Nephron (organoid): Measurements from ENCODE around the gene CRYGC.

Experiments
- H3K27ac Mint-ChIP-seq, 3 experiments: 2 replicates each; pipeline ENCODE4 v1.8.0; 2020; ENCODE audit warnings: mixed read lengths in 3 of 3, mild to moderate bottlenecking in 2 of 3, moderate library complexity in 1 of 3
- H3K27me3 Mint-ChIP-seq: 2 replicates; pipeline ENCODE4 v1.8.0; 2021; ENCODE audit warnings: low read depth, mild to moderate bottlenecking, moderate library complexity, mixed read lengths
- H3K36me3 Mint-ChIP-seq: 2 replicates; pipeline ENCODE4 v1.8.0; 2020; ENCODE audit warnings: low read depth, mixed read lengths
- H3K4me1 Mint-ChIP-seq: 2 replicates; pipeline ENCODE4 v1.8.0; 2020; ENCODE audit warnings: mixed read lengths
- H3K4me3 Mint-ChIP-seq, 3 experiments: 2 replicates each; pipeline ENCODE4 v1.8.0; 2020; ENCODE audit warnings: mild to moderate bottlenecking in 3 of 3, mixed read lengths in 3 of 3, moderate library complexity in 2 of 3
- H3K9me3 Mint-ChIP-seq: 2 replicates; pipeline ENCODE4 v1.8.0; 2020; ENCODE audit warnings: mixed read lengths
- CTCF ChIP-seq, 3 experiments: fragments of 200-600 bp; sonication (generic); IDR thresholded peaks; one replicate each; pipeline ENCODE4 v1.5.0; 2021; ENCODE audit warnings: antibody characterized with exemption in 3 of 3; ENCODE audit not compliant: unreplicated experiment in 3 of 3

Gene CRYGC

DNA sequence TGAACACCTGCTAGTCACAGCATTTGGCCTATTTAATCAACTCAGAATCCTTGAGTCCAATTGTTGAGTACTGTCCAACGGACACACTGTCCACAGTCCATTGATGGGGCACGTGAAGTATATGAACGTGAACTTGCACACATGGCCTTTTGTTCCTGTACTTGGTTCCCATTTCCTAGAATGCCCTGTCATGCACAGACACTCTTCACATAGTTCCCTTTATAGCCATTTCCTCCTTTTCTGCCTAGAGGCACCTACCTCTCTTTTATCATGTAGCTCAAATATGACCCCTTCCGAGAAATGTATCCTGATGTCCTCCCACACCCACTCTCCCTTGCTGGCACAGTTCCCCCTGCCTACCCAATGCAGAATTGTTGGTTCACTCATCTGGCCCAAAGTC, 42.5 kb upstream of the CRYGC start:
- Mint-ChIP-seq H3K36me3 (no peaks in the 10 kb centered on the region), H3K4me3 (no peak overlapping the region), H3K4me1 (peaks cover 5% of the 10 kb centered on the region), H3K9me3 (no peaks in the 10 kb centered on the region), H3K27ac (no peak overlapping the region), H3K27me3 (no peaks in the 10 kb centered on the region)
- no peak for TF ChIP-seq CTCF (IDR thresholded peaks at IDR 0.05; ENCODE audit: unreplicated experiment in 3 of 3)

- H3K27ac Mint-ChIP-seq = no peak overlapping the region
- no peak for TF ChIP-seq CTCF (IDR thresholded peaks at IDR 0.05; ENCODE audit: unreplicated experiment in 3 of 3)
- no peak overlapping the region for H3K4me3 Mint-ChIP-seq
- no peaks in the 10 kb centered on the region for H3K9me3 Mint-ChIP-seq
- no peaks in the 10 kb centered on the region for H3K36me3 Mint-ChIP-seq
- no peaks in the 10 kb centered on the region for H3K27me3 Mint-ChIP-seq
- H3K4me1 Mint-ChIP-seq = no peaks in the 10 kb centered on the region
Measured at GRCh38 chr2:208164951-208165755, 35.5 kb upstream of the CRYGC start.

DNA sequence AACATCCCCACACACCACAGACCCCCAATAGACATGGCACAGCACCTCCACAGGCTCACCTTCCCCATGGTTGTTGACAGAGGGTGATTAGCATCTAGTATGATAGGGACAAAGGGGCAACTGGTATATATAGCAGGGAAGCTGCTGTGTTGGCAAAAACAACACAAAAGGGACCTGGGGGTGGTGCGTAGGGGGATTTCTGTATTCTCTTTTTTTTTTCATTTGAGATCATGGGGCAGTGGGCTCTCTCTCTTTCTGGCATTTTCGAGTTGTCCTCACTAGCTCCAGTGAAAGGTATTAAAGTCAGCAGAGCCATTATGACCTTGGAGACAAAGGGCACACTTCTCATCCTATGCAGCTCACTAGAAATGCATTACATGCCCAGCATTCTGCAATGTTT, 33.9 kb upstream of the CRYGC start, which contains the start of gene CRYGA:
Gene CRYGA (minus strand): TSS at position 101 of the 400 bp plus-strand sequence. CDS start 33 bp downstream, at position 68.
- Mint-ChIP-seq H3K27ac (no peak within 1 kb of the TSS), H3K27me3 (no peaks in the 10 kb centered on the region), H3K4me1 (no peaks in the 10 kb centered on the region), H3K9me3 (no peaks in the 10 kb centered on the region), H3K36me3 (no peaks in the 10 kb centered on the region), H3K4me3 (no peak within 1 kb of the TSS)
- no peak for TF ChIP-seq CTCF (IDR thresholded peaks at IDR 0.05; ENCODE audit: unreplicated experiment in 3 of 3)

DNA sequence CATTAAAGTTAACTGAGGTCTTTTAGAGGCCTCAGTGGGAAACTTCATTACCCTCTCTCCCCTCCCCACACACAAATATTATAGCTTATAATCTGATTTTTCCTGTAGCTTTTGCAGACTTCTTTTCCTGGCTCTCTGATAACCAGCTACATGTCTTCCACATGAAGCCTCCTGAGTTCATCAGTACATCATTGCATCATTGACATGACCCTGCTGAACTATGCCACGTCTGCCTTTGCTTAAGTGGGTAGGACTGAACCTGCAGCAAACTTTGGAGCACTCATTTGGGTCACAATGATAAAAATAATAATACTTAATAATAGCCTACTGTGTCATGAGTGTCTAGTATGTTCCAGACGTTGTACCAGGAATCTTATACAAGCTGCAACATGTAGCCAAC, 26.8 kb upstream of the CRYGC start:
- Mint-ChIP-seq H3K36me3 (no peaks in the 10 kb centered on the region), H3K27me3 (no peaks in the 10 kb centered on the region), H3K27ac (no peak overlapping the region), H3K4me3 (no peak overlapping the region), H3K9me3 (no peaks in the 10 kb centered on the region), H3K4me1 (no peaks in the 10 kb centered on the region)
- TF ChIP-seq CTCF (IDR thresholded peaks at IDR 0.05; ENCODE audit: unreplicated experiment in 3 of 3) = no peak

- Mint-ChIP-seq H3K4me3 (no peak overlapping the region), H3K4me1 (no peaks in the 10 kb centered on the region), H3K9me3 (peaks cover 9% of the 10 kb centered on the region), H3K36me3 (no peaks in the 10 kb centered on the region), H3K27me3 (no peaks in the 10 kb centered on the region), H3K27ac (no peak overlapping the region)
- TF ChIP-seq CTCF (IDR thresholded peaks at IDR 0.05; ENCODE audit: unreplicated experiment in 3 of 3) = no peak
Measured at GRCh38 chr2:208153156-208153555, 23.5 kb upstream of the CRYGC start.

GRCh38 chr2:208150956-208151355, 21.3 kb upstream of the CRYGC start:
- Mint-ChIP-seq H3K27ac (no peak overlapping the region), H3K36me3 (no peaks in the 10 kb centered on the region), H3K4me3 (no peak overlapping the region), H3K4me1 (no peaks in the 10 kb centered on the region), H3K9me3 (peaks cover 9% of the 10 kb centered on the region), H3K27me3 (peaks cover 4% of the 10 kb centered on the region)
- no peak for TF ChIP-seq CTCF (IDR thresholded peaks at IDR 0.05; ENCODE audit: unreplicated experiment in 3 of 3)
